B cell (primary cell): Measurements from ENCODE around the gene PLXNB1.

Experiments used
- CTCF ChIP-seq: fragments of 200-600 bp; IDR thresholded peaks from one replicate; pipeline ENCODE4 v1.8.0; 2022; ENCODE audit warnings: antibody characterized with exemption, mild to moderate bottlenecking
- EZH2 ChIP-seq: IDR thresholded peaks from 2 replicates; pipeline ENCODE4 v1.6.1; 2012; ENCODE audit warnings: borderline replicate concordance, low read depth, mild to moderate bottlenecking, moderate library complexity, low read length; ENCODE audit not compliant: insufficient read depth, poor library complexity, severe bottlenecking

GRCh38 chr3:48456456-48456855 lies 26.6 kb upstream of the PLXNB1 start:
- TF ChIP-seq CTCF: no peak
- TF ChIP-seq EZH2: no peak
